Activated naive CD4-positive, alpha-beta T cell treated with anti-CD3 and anti-CD28 coated beads, Interleukin-2, amount 10 ng/mL, durations not matched to agents 7 days and 5 days (primary cell): ENCODE data around the gene MAML2.

Source experiments
- CTCF ChIA-PET: fragments of 350-600 bp; sonication (Branson Sonifier 250); formaldehyde crosslinking; loops from one replicate; lab custom pipeline; 2021; ENCODE audit warnings: antibody characterized with exemption; lab: Charles Lee
- DNase-seq: peaks from one replicate; pipeline ENCODE4 v3.0.0-alpha.2; 2020
- H3K27ac Mint-ChIP-seq: one replicate; pipeline ENCODE4 v1.8.0; 2021; ENCODE audit warnings: mild to moderate bottlenecking, moderate library complexity, mixed read lengths
- H3K27me3 Mint-ChIP-seq: one replicate; pipeline ENCODE4 v1.8.0; 2021; ENCODE audit warnings: mild to moderate bottlenecking, mixed read lengths
- H3K36me3 Mint-ChIP-seq: one replicate; pipeline ENCODE4 v1.8.0; 2021; ENCODE audit warnings: mixed read lengths
- H3K4me1 Mint-ChIP-seq: one replicate; pipeline ENCODE4 v1.8.0; 2021; ENCODE audit warnings: mixed read lengths
- H3K4me3 Mint-ChIP-seq: one replicate; pipeline ENCODE4 v1.8.0; 2021; ENCODE audit warnings: mild to moderate bottlenecking, moderate library complexity, mixed read lengths
- H3K9me3 Mint-ChIP-seq: one replicate; pipeline ENCODE4 v1.8.0; 2021; ENCODE audit warnings: mixed read lengths

MAML2 gene

GRCh38 chr11:96318850-96319249, 24.1 kb downstream of the MAML2 start:
- Mint-ChIP-seq H3K4me3 (no peak overlapping the region), H3K27ac (no peak overlapping the region), H3K36me3 (peaks cover 84% of the 10 kb centered on the region), H3K4me1 (peaks cover 66% of the 10 kb centered on the region), H3K9me3 (no peaks in the 10 kb centered on the region), H3K27me3 (no peaks in the 10 kb centered on the region)
- no peak for DNase-seq
- CTCF ChIA-PET: interaction anchor here (1.9 kb wide), 1 partner anchor 24 kb away, joined by 7 read pairs; the partner anchor contains the start of gene MAML2

GRCh38 chr11:96318399-96318798, 24.6 kb downstream of the MAML2 start:
- peaks cover 69% of the 10 kb centered on the region for H3K4me1 Mint-ChIP-seq
- H3K27ac Mint-ChIP-seq: no peak overlapping the region
- no peak overlapping the region for H3K4me3 Mint-ChIP-seq
- no peaks in the 10 kb centered on the region for H3K27me3 Mint-ChIP-seq
- H3K9me3 Mint-ChIP-seq: no peaks in the 10 kb centered on the region
- peaks cover 82% of the 10 kb centered on the region for H3K36me3 Mint-ChIP-seq
- DNase-seq: no peak
- CTCF ChIA-PET: interaction anchor here (1.9 kb wide), 1 partner anchor 25 kb away, joined by 7 read pairs; the partner anchor contains the start of gene MAML2

- CTCF ChIA-PET: interaction anchor here (1.9 kb wide), 1 partner anchor 25 kb away, joined by 7 read pairs; the partner anchor contains the start of gene MAML2
Measured at GRCh38 chr11:96317985-96318384, 25.0 kb downstream of the MAML2 start.

GRCh38 chr11:96317571-96317970, 25.4 kb downstream of the MAML2 start:
- H3K36me3 Mint-ChIP-seq: peaks cover 81% of the 10 kb centered on the region
- H3K9me3 Mint-ChIP-seq: no peaks in the 10 kb centered on the region
- H3K4me1 Mint-ChIP-seq: peaks cover 69% of the 10 kb centered on the region
- no peaks in the 10 kb centered on the region for H3K27me3 Mint-ChIP-seq
- CTCF ChIA-PET: interaction anchor here (1.9 kb wide), 1 partner anchor 25 kb away, joined by 7 read pairs; the partner anchor contains the start of gene MAML2
- no peak for DNase-seq
- H3K27ac Mint-ChIP-seq: no peak overlapping the region
- H3K4me3 Mint-ChIP-seq: no peak overlapping the region

More at GRCh38 chr11:96317985-96318384, 25.0 kb downstream of the MAML2 start:
- Mint-ChIP-seq H3K27ac (no peak overlapping the region), H3K4me3 (no peak overlapping the region), H3K36me3 (peaks cover 82% of the 10 kb centered on the region), H3K27me3 (no peaks in the 10 kb centered on the region), H3K9me3 (no peaks in the 10 kb centered on the region), H3K4me1 (peaks cover 69% of the 10 kb centered on the region)
- DNase-seq: no peak

- H3K4me3 Mint-ChIP-seq: no peak overlapping the region
- H3K4me1 Mint-ChIP-seq: peaks cover 71% of the 10 kb centered on the region
- no peak for DNase-seq
- H3K27me3 Mint-ChIP-seq: no peaks in the 10 kb centered on the region
- no peaks in the 10 kb centered on the region for H3K9me3 Mint-ChIP-seq
- peaks cover 82% of the 10 kb centered on the region for H3K36me3 Mint-ChIP-seq
- CTCF ChIA-PET: interaction anchor here (1.9 kb wide), 1 partner anchor 26 kb away, joined by 7 read pairs; the partner anchor contains the start of gene MAML2
- no peak overlapping the region for H3K27ac Mint-ChIP-seq
Measured at GRCh38 chr11:96316869-96317268, 26.1 kb downstream of the MAML2 start.

- Mint-ChIP-seq H3K9me3 (no peaks in the 10 kb centered on the region), H3K27ac (no peak overlapping the region), H3K4me3 (no peak overlapping the region), H3K27me3 (no peaks in the 10 kb centered on the region), H3K4me1 (peaks cover 64% of the 10 kb centered on the region), H3K36me3 (peaks cover 79% of the 10 kb centered on the region)
- CTCF ChIA-PET: interaction anchor here (1.0 kb wide), 1 partner anchor 20 kb away, joined by 3 read pairs; no protein-coding TSS in a partner anchor
- DNase-seq: no peak
Measured at GRCh38 chr11:96315476-96315875, 27.5 kb downstream of the MAML2 start.

GRCh38 chr11:96314326-96315020, 28.5 kb downstream of the MAML2 start:
- Mint-ChIP-seq H3K9me3 (no peaks in the 10 kb centered on the region), H3K4me3 (no peak overlapping the region), H3K27me3 (no peaks in the 10 kb centered on the region), H3K27ac (peak overlapping the region; percentile 67), H3K36me3 (peaks cover 72% of the 10 kb centered on the region), H3K4me1 (peaks cover 63% of the 10 kb centered on the region)
- CTCF ChIA-PET: interaction anchor here (1.0 to 1.2 kb wide), 2 partner anchors 21 to 26 kb away, joined by 3 to 4 read pairs; no protein-coding TSS in a partner anchor
- DNase-seq: no peak

GRCh38 chr11:96313163-96313562, 29.8 kb downstream of the MAML2 start:
- peaks cover 62% of the 10 kb centered on the region for H3K4me1 Mint-ChIP-seq
- H3K9me3 Mint-ChIP-seq: no peaks in the 10 kb centered on the region
- CTCF ChIA-PET: no interaction called here
- H3K27me3 Mint-ChIP-seq: no peaks in the 10 kb centered on the region
- H3K27ac Mint-ChIP-seq: no peak overlapping the region
- no peak overlapping the region for H3K4me3 Mint-ChIP-seq
- H3K36me3 Mint-ChIP-seq: peaks cover 68% of the 10 kb centered on the region
- DNase-seq: no peak

- Mint-ChIP-seq H3K27ac (no peak overlapping the region), H3K36me3 (peaks cover 56% of the 10 kb centered on the region), H3K4me3 (no peak overlapping the region), H3K4me1 (peaks cover 66% of the 10 kb centered on the region), H3K9me3 (no peaks in the 10 kb centered on the region), H3K27me3 (no peaks in the 10 kb centered on the region)
- CTCF ChIA-PET: interaction anchor here (1.5 to 1.6 kb wide), 2 partner anchors 12 to 32 kb away, joined by 5 to 6 read pairs; partner anchors contain the start of gene MAML2
- DNase-seq: no peak
Measured at GRCh38 chr11:96311120-96311568, 31.9 kb downstream of the MAML2 start.

GRCh38 chr11:96310236-96310635, 32.8 kb downstream of the MAML2 start:
- DNase-seq: no peak
- Mint-ChIP-seq H3K4me3 (no peak overlapping the region), H3K27me3 (no peaks in the 10 kb centered on the region), H3K36me3 (peaks cover 50% of the 10 kb centered on the region), H3K4me1 (peaks cover 57% of the 10 kb centered on the region), H3K27ac (no peak overlapping the region), H3K9me3 (no peaks in the 10 kb centered on the region)
- CTCF ChIA-PET: interaction anchor here (1.5 to 1.6 kb wide), 2 partner anchors 11 to 33 kb away, joined by 5 to 6 read pairs; partner anchors contain the start of gene MAML2

GRCh38 chr11:96309643-96310017, 33.4 kb downstream of the MAML2 start:
- peaks cover 52% of the 10 kb centered on the region for H3K4me1 Mint-ChIP-seq
- peaks cover 46% of the 10 kb centered on the region for H3K36me3 Mint-ChIP-seq
- no peak overlapping the region for H3K27ac Mint-ChIP-seq
- no peaks in the 10 kb centered on the region for H3K9me3 Mint-ChIP-seq
- no peak overlapping the region for H3K4me3 Mint-ChIP-seq
- DNase-seq: no peak
- H3K27me3 Mint-ChIP-seq: no peaks in the 10 kb centered on the region
- CTCF ChIA-PET: no interaction called here

GRCh38 chr11:96309016-96309642, 33.9 kb downstream of the MAML2 start:
- Mint-ChIP-seq H3K36me3 (peaks cover 42% of the 10 kb centered on the region), H3K27me3 (no peaks in the 10 kb centered on the region), H3K27ac (no peak overlapping the region), H3K9me3 (no peaks in the 10 kb centered on the region), H3K4me3 (no peak overlapping the region), H3K4me1 (peaks cover 49% of the 10 kb centered on the region)
- CTCF ChIA-PET: interaction anchor here (0.7 to 1.1 kb wide), 2 partner anchors 31 to 34 kb away, joined by 3 to 6 read pairs; partner anchors contain the start of gene MAML2
- DNase-seq: no peak

GRCh38 chr11:96307776-96308140, 35.2 kb downstream of the MAML2 start:
- H3K4me3 Mint-ChIP-seq: no peak overlapping the region
- no peak for DNase-seq
- H3K9me3 Mint-ChIP-seq: no peaks in the 10 kb centered on the region
- H3K27ac Mint-ChIP-seq: no peak overlapping the region
- no peaks in the 10 kb centered on the region for H3K27me3 Mint-ChIP-seq
- H3K4me1 Mint-ChIP-seq: peaks cover 47% of the 10 kb centered on the region
- H3K36me3 Mint-ChIP-seq: peaks cover 38% of the 10 kb centered on the region
- CTCF ChIA-PET: interaction anchor here (1.1 to 2.6 kb wide), 3 partner anchors 29 to 35 kb away, joined by 6 to 8 read pairs (median 6); partner anchors contain the start of gene MAML2
